K562 (cell line): ENCODE data around the gene CLSTN2. TPM values are rescaled to one million over a fixed set of nuclear protein-coding genes. Genes with fewer than 3 reads are reported as not detected.
A peak's percentile ranks its signal among the peaks of the same experiment; 100 is the strongest.

Experiments used
- ATAC-seq: fragments of 200-7000 bp; cut with Tn5 transposase; 3 replicates; pipeline ENCODE4 v1.9.1; 2020; ENCODE audit warnings: moderate library complexity
- BruUV-seq: library from RNA; stranded (reverse); fragments of 400-500 nt; replicated peaks from 2 replicates; lab custom pipeline; 2021; lab: Mats Ljungman, UMichigan
- CTCF ChIA-PET: fragments of 300-600 bp; formaldehyde crosslinking; extraction: SDS; loops from one replicate; lab custom pipeline; 2021; ENCODE audit warnings: low intra/inter-chr PET ratio; lab: Yijun Ruan, JAX
- POLR2A ChIA-PET: fragments of 300-600, 350-650 bp; sonication (Branson Sonifier 250); formaldehyde crosslinking; extraction: SDS; loops from one replicate; lab custom pipeline; 2021; ENCODE audit warnings: antibody characterized with exemption, inconsistent platforms; lab: Yijun Ruan, JAX
- DNase-seq, 4 experiments: peaks; one replicate each; pipeline versions ENCODE4 v3.0.0 to v3.0.0-alpha.2; 2011 to 2018; ENCODE audit warnings: low spot score in 3 of 4, mixed read lengths in 3 of 4; ENCODE audit errors: extremely low read depth in 1 of 4
- FAIRE-seq: peaks from 2 replicates; lab custom pipeline; 2011; peaks lifted over from hg19 to GRCh38; lab: Jason Lieb, UNC
- H2AFZ ChIP-seq: 2 replicates; pipeline ENCODE4 v1.6.0; 2011; ENCODE audit warnings: low read depth, low read length, control low read depth, inconsistent platforms
- H3K27ac ChIP-seq: fragments of 200-600 bp; 3 replicates; pipeline ENCODE4 v1.8.0; 2011; ENCODE audit warnings: low read depth, mild to moderate bottlenecking, control low read depth, inconsistent platforms, low read length, moderate library complexity, mixed read lengths; ENCODE audit errors: extremely low read depth
- H3K27me3 ChIP-seq, 2 experiments: fragments of 300-600 bp in 1 of 2; 2 replicates in 1 of 2; 3 replicates in 1 of 2; pipeline versions ENCODE4 v1.6.0 to v1.8.0; 2011; ENCODE audit warnings: inconsistent platforms in 2 of 2, low read length in 2 of 2, mild to moderate bottlenecking in 1 of 2, mixed read lengths in 1 of 2, moderate library complexity in 1 of 2; ENCODE audit not compliant: control insufficient read depth in 2 of 2, insufficient read depth in 2 of 2
- H3K36me3 ChIP-seq: fragments of 300-600 bp; 3 replicates; pipeline ENCODE4 v1.8.0; 2011; ENCODE audit warnings: mild to moderate bottlenecking, low read length, inconsistent platforms; ENCODE audit not compliant: control insufficient read depth, insufficient read depth
- H3K4me1 ChIP-seq, 2 experiments: fragments of 200-600 bp in 1 of 2; replicated peaks in 1 of 2; 2 replicates in 1 of 2; 3 replicates in 1 of 2; pipeline versions ENCODE4 v1.5.1 to v1.8.0; 2011; ENCODE audit warnings: inconsistent platforms in 2 of 2, low read length in 2 of 2, mild to moderate bottlenecking in 1 of 2, mixed read lengths in 1 of 2, moderate library complexity in 1 of 2; ENCODE audit not compliant: control insufficient read depth in 2 of 2, insufficient read depth in 2 of 2
- H3K4me2 ChIP-seq: 2 replicates; pipeline ENCODE4 v1.6.1; 2011; ENCODE audit warnings: low read length, control low read depth, inconsistent platforms, mixed read lengths; ENCODE audit not compliant: insufficient read depth
- H3K4me3 ChIP-seq: fragments of 200-600 bp; sonication (generic), shearing (Covaris generic); 2 replicates; pipeline ENCODE4 v1.5.1; 2016; ENCODE audit warnings: control low read depth, inconsistent platforms
- H3K79me2 ChIP-seq: fragments of 200-600 bp; 3 replicates; pipeline ENCODE4 v1.8.0; 2011; ENCODE audit warnings: low read length, inconsistent platforms; ENCODE audit not compliant: control insufficient read depth, insufficient read depth
- H3K9ac ChIP-seq, 2 experiments: 2 replicates each; pipeline versions ENCODE4 v1.6.0 to v1.6.1; 2011; ENCODE audit warnings: low read depth in 2 of 2, low read length in 2 of 2, control low read depth in 1 of 2, inconsistent platforms in 1 of 2, mild to moderate bottlenecking in 1 of 2, mixed read lengths in 1 of 2; ENCODE audit not compliant: insufficient read depth in 1 of 2
- H3K9me1 ChIP-seq: one replicate; pipeline ENCODE4 v1.6.0; 2011; ENCODE audit warnings: inconsistent platforms, mild to moderate bottlenecking, low read length, moderate library complexity; ENCODE audit not compliant: control insufficient read depth, insufficient read depth
- H3K9me3 ChIP-seq: replicated peaks from 2 replicates; pipeline ENCODE4 v1.5.1; 2011; ENCODE audit warnings: low read depth, low read length, inconsistent platforms; ENCODE audit not compliant: control insufficient read depth, insufficient read depth
- H4K20me1 ChIP-seq: replicated peaks from 2 replicates; pipeline ENCODE4 v1.6.1; 2011; ENCODE audit warnings: low read length, inconsistent platforms, mixed read lengths; ENCODE audit not compliant: control insufficient read depth, insufficient read depth
- C11orf30 ChIP-seq: fragments of 450-650 bp; IDR thresholded peaks from 2 replicates; pipeline ENCODE4 v1.6.1; 2016; ENCODE audit warnings: low read depth, mild to moderate bottlenecking
- CTCF ChIP-seq, 3 experiments: IDR thresholded peaks in 2 of 3; conservative IDR thresholded peaks in 1 of 3; 2 replicates each; pipeline ENCODE4 v1.5.1; 2011 to 2012; ENCODE audit warnings: low read length in 3 of 3, mild to moderate bottlenecking in 3 of 3, control low read depth in 2 of 3, improper control_type of control experiment in 1 of 3, inconsistent platforms in 1 of 3, low read depth in 1 of 3, mixed read lengths in 1 of 3, moderate library complexity in 1 of 3; ENCODE audit not compliant: insufficient read depth in 2 of 3
- DMBX1 ChIP-seq: fragments of 250-450 bp; sonication (Bioruptor Pico); IDR thresholded peaks from 2 replicates; pipeline ENCODE4 v1.8.0; 2022; ENCODE audit warnings: inconsistent platforms, mild to moderate bottlenecking, moderate library complexity, borderline replicate concordance
- ESRRA ChIP-seq: fragments of 450-650 bp; IDR thresholded peaks from 2 replicates; pipeline ENCODE4 v1.6.1; 2014; ENCODE audit warnings: low read depth, mild to moderate bottlenecking, moderate library complexity, borderline replicate concordance
- MAFG ChIP-seq: fragments of 450-650 bp; conservative IDR thresholded peaks from 2 replicates; pipeline ENCODE4 v1.6.1; 2016; ENCODE audit warnings: missing genetic modification characterization, missing compliant biosample characterization
- RAD21 ChIP-seq, 2 experiments: fragments of 250-450 bp in 1 of 2; fragments of 450-650 bp in 1 of 2; sonication (Bioruptor Pico) in 1 of 2; formaldehyde crosslinking in 1 of 2; IDR thresholded peaks in 1 of 2; conservative IDR thresholded peaks in 1 of 2; 2 replicates each; pipeline versions ENCODE4 v1.4.0 to v1.8.0; 2020 to 2022; ENCODE audit warnings: mild to moderate bottlenecking in 2 of 2, moderate library complexity in 1 of 2
- XRCC4 ChIP-seq: IDR thresholded peaks from one replicate; pipeline ENCODE4 v1.6.1; 2011; ENCODE audit not compliant: insufficient read depth, insufficient read length; ENCODE audit errors: extremely low read depth
- ZNF263 ChIP-seq: sonication (generic); formaldehyde crosslinking; IDR thresholded peaks from 2 replicates; pipeline ENCODE4 v1.8.0; 2022; ENCODE audit warnings: mild to moderate bottlenecking, missing genetic modification reagents, borderline replicate concordance
- ZNF316 ChIP-seq: fragments of 450-650 bp; IDR thresholded peaks from 2 replicates; pipeline ENCODE4 v1.6.1; 2016
- ZNF408 ChIP-seq: fragments of 250-450 bp; sonication (Bioruptor Pico); IDR thresholded peaks from 2 replicates; pipeline ENCODE4 v1.4.0; 2020; ENCODE audit warnings: low read depth, mild to moderate bottlenecking, moderate library complexity
- WGBS: fragments of 100-300 bp; shearing (Covaris generic); methylation state at CpG from one replicate; pipeline ENCODE4 v1.1.6; 2016; ENCODE audit warnings: low coverage, mixed read lengths; ENCODE audit not compliant: insufficient coverage; ENCODE audit errors: missing lambda C conversion rate; 5-methylcytosine and 5-hydroxymethylcytosine counted together
- in situ Hi-C: fragments of 300-500 bp; cut with MboI; formaldehyde crosslinking; loops from 4 replicates; pipeline ENCODE4 v1.15.0; 2018; ENCODE audit warnings: inconsistent platforms, mixed read lengths
- intact Hi-C: fragments of 100-400 bp; cut with micrococcal nuclease; formaldehyde crosslinking; loops from 2 replicates; pipeline ENCODE4 v1.14.2; 2022
- polyA plus RNA-seq, 8 experiments: library from polyadenylated mRNA; depleted of rRNA in 4 of 8; stranded (reverse) in 5 of 8; unstranded in 3 of 8; fragments of >200 nt; fragmentation: Nextera tagmentation in 2 of 8; fragmentation: Illumina TruSeq in 1 of 8; extraction: Ambion mirVana in 2 of 8; extraction: Trizol in 1 of 8; gene quantifications; 2 replicates each; pipeline versions ENCODE4 v1.2.1 to v1.2.3, GENCODE V29; 2011 to 2014; ENCODE audit warnings: inconsistent platforms in 1 of 8, missing spikeins in 1 of 8
- total RNA-seq, 7 experiments: library from RNA; depleted of rRNA in 6 of 7; stranded (reverse); fragments of >200 nt in 6 of 7; fragmentation: Illumina TruSeq in 2 of 7; extraction: Trizol in 2 of 7; gene quantifications; 2 replicates each; pipeline versions ENCODE4 v1.2.1 to v1.2.3, GENCODE V29; 2011 to 2021; ENCODE audit warnings: low replicate concordance in 1 of 7

Gene CLSTN2
- total and polyA plus RNA-seq, 9 of the 15 experiments (the other 6 are each of a cell fraction or from before 2014, with no cell fraction given), result 0.02 to 0.04 (median 0.04) TPM; not detected in 6

- ChIA-PET POLR2A (interaction anchor here (0.7 to 0.8 kb wide), 2 partner anchors 62 to 97 kb away, joined by 3 read pairs; no protein-coding TSS in a partner anchor), CTCF (interaction anchor here (0.7 kb wide), 1 partner anchor 792 kb away, joined by 3 read pairs; no protein-coding TSS in a partner anchor)
- ATAC-seq (peak; percentile 72), DNase-seq (peak in 2 of 4 experiments; percentile 7 to 22), FAIRE-seq (peak; percentile 74)
- H3K36me3 ChIP-seq, result no peaks in the 10 kb centered on the region
- TF ChIP-seq XRCC4, result no peak
- no peak for TF ChIP-seq ZNF263
- TF ChIP-seq CTCF (IDR thresholded peaks at IDR 0.05 in 2 of 3, conservative IDR thresholded peaks at IDR 0.05 in 1 of 3; ENCODE audit: insufficient read depth in 2 of 3, low read depth in 1 of 3, low read length in 3 of 3), result peak; percentile 23 to 51 (median 46); a peak in 4 of 6 replicates
- peak; percentile 75; the same call in 1 of the 2 replicates for TF ChIP-seq ESRRA
- TF ChIP-seq DMBX1, result no peak
- peak; percentile 29; the same call in 1 of the 2 replicates for TF ChIP-seq C11orf30
- peak; percentile 39; the same call in 1 of the 2 replicates for TF ChIP-seq ZNF316
- 0 out of 2 replicates have a peak, but pooled peaks have one; percentile 29 for TF ChIP-seq MAFG (tag)
- TF ChIP-seq RAD21 (CRISPR knock-in tag; conservative IDR thresholded peaks at IDR 0.05 in 1 of 2, IDR thresholded peaks at IDR 0.05 in 1 of 2), result peak in 1 of 2 experiments; percentile 37; a peak in 2 of 4 replicates
- TF ChIP-seq ZNF408 (CRISPR knock-in tag), result no peak
- no peak overlapping the region for H3K27ac ChIP-seq
- no peaks in the 10 kb centered on the region for H3K79me2 ChIP-seq
- no TSS peak for BruUV-seq
- H3K9ac ChIP-seq, result no peak overlapping the region
- H3K9me3 ChIP-seq, result no peaks in the 10 kb centered on the region
- H4K20me1 ChIP-seq, result no peaks in the 10 kb centered on the region
- in situ Hi-C loops (no loop called here), intact Hi-C loops (no loop called here)
- no peaks in the 10 kb centered on the region for H3K27me3 ChIP-seq
- H2AFZ ChIP-seq, result no peak overlapping the region
- H3K4me3 ChIP-seq, result no peak overlapping the region
- WGBS, result 4% methylated on average over 2 of the region's 2 CpGs
- no peaks in the 10 kb centered on the region for H3K9me1 ChIP-seq
- H3K4me2 ChIP-seq, result no peak overlapping the region
- H3K4me1 ChIP-seq, result no peaks in the 10 kb centered on the region
These were observed 285.0 kb downstream of the CLSTN2 start for GRCh38 chr3:140219923-140220452.
